ENCODE data around the gene ANO5. TPM values are rescaled to one million over a fixed set of nuclear protein-coding genes. Genes with fewer than 3 reads are reported as not detected.

Gene ANO5
- polyA plus RNA-seq (2013, experiment 1 of 2): 4.5 TPM
- polyA plus RNA-seq (2013, experiment 2 of 2): 4.6 TPM

- no peak within 1 kb of the TSS for H2BK12ac ChIP-seq (ENCODE audit: low read length)
Observed at GRCh38 chr11:22192642-22193347, at the start of gene ANO5. ANO5 (plus strand) TSS chr11:22193085; CDS start chr11:22193493, 408 bp downstream.

GRCh38 chr11:22151649-22152197 lies 41.2 kb upstream of the ANO5 start:
- DNase-seq (ENCODE audit: low spot score): no peak
- Histone ChIP-seq H3K36me3 (replicated peaks in 1 of 2; ENCODE audit: control insufficient read depth in 2 of 2, insufficient read depth in 2 of 2, low read length in 2 of 2) (no peaks in the 10 kb centered on the region), H2AK5ac (ENCODE audit: low read depth, low read length) (no peak overlapping the region), H3K79me1 (ENCODE audit: low read depth, low read length) (no peaks in the 10 kb centered on the region), H3K4me1 (ENCODE audit: control insufficient read depth in 2 of 2, insufficient read depth in 1 of 2, low read depth in 1 of 2, low read length in 2 of 2) (no peaks in the 10 kb centered on the region), H2BK12ac (ENCODE audit: low read length) (no peak overlapping the region), H3K27me3 (ENCODE audit: control insufficient read depth in 3 of 3, insufficient read depth in 3 of 3, low read depth in 1 of 3, low read length in 3 of 3) (no peaks in the 10 kb centered on the region), H2BK15ac (ENCODE audit: low read length) (no peak overlapping the region), H3K23ac (ENCODE audit: low read depth, low read length, poor library complexity) (no peak overlapping the region), H4K91ac (ENCODE audit: low read depth, low read length, poor library complexity) (no peak overlapping the region), H3K4me2 (ENCODE audit: insufficient read depth, low read length, poor library complexity, severe bottlenecking) (no peak overlapping the region), H2BK120ac (ENCODE audit: low read depth, low read length) (no peak overlapping the region), H3K4me3 (ENCODE audit: low read length in 2 of 2) (no peak overlapping the region), H3K9ac (ENCODE audit: low read depth, low read length, poor library complexity) (no peak overlapping the region), H4K8ac (ENCODE audit: low read depth, low read length) (no peak overlapping the region), H2AFZ (ENCODE audit: low read length) (no peak overlapping the region), H3K9me3 (replicated peaks in 1 of 2; ENCODE audit: control insufficient read depth in 2 of 2, insufficient read depth in 1 of 2, low read depth in 1 of 2, low read length in 2 of 2) (no peaks in the 10 kb centered on the region), H2BK5ac (ENCODE audit: low read length) (no peak overlapping the region), H3K14ac (ENCODE audit: low read length) (no peak overlapping the region), H3K18ac (ENCODE audit: low read length) (no peak overlapping the region), H3K27ac (replicated peaks; ENCODE audit: low read length) (no peak overlapping the region), H3K4ac (ENCODE audit: low read length) (no peak overlapping the region)
- WGBS, 2 donors (ENCODE audit: extremely low coverage in 2 of 2, insufficient read length in 2 of 2, insufficient replicate concordance in 1 of 2): no CpG with 5 or more reads among the region's 4 CpGs

More at GRCh38 chr11:22192642-22193347, at the start of gene ANO5:
- Histone ChIP-seq H4K8ac (ENCODE audit: low read depth, low read length) (no peak within 1 kb of the TSS), H4K91ac (ENCODE audit: low read depth, low read length, poor library complexity) (no peak within 1 kb of the TSS), H3K9ac (ENCODE audit: low read depth, low read length, poor library complexity) (peak within 1 kb of the TSS; percentile 95), H3K9me3 (replicated peaks in 1 of 2; ENCODE audit: control insufficient read depth in 2 of 2, insufficient read depth in 1 of 2, low read depth in 1 of 2, low read length in 2 of 2) (peaks cover 0 to 2% of the 10 kb centered on the region in 2 donors), H2AFZ (ENCODE audit: low read length) (peak within 1 kb of the TSS; percentile 77), H3K4me2 (ENCODE audit: insufficient read depth, low read length, poor library complexity, severe bottlenecking) (peak within 1 kb of the TSS; percentile 88), H3K18ac (ENCODE audit: low read length) (peak within 1 kb of the TSS; percentile 94), H3K27me3 (ENCODE audit: control insufficient read depth in 3 of 3, insufficient read depth in 3 of 3, low read depth in 1 of 3, low read length in 3 of 3) (peaks cover 0 to 44% (median 0%) of the 10 kb centered on the region in 3 experiments), H2BK15ac (ENCODE audit: low read length) (peak within 1 kb of the TSS; percentile 93), H3K4me3 (ENCODE audit: low read length in 2 of 2) (peak within 1 kb of the TSS; percentile 46 to 83), H3K4ac (ENCODE audit: low read length) (no peak within 1 kb of the TSS), H3K4me1 (ENCODE audit: control insufficient read depth in 2 of 2, insufficient read depth in 1 of 2, low read depth in 1 of 2, low read length in 2 of 2) (no peaks in the 10 kb centered on the region), H3K79me1 (ENCODE audit: low read depth, low read length) (no peaks in the 10 kb centered on the region), H2AK5ac (ENCODE audit: low read depth, low read length) (no peak within 1 kb of the TSS), H3K23ac (ENCODE audit: low read depth, low read length, poor library complexity) (peak within 1 kb of the TSS; percentile 34), H3K14ac (ENCODE audit: low read length) (peak within 1 kb of the TSS; percentile 44), H3K27ac (replicated peaks; ENCODE audit: low read length) (peak within 1 kb of the TSS; percentile 65), H2BK120ac (ENCODE audit: low read depth, low read length) (peak within 1 kb of the TSS; percentile 55), H2BK5ac (ENCODE audit: low read length) (peak within 1 kb of the TSS; percentile 60), H3K36me3 (replicated peaks in 1 of 2; ENCODE audit: control insufficient read depth in 2 of 2, insufficient read depth in 2 of 2, low read length in 2 of 2) (no peaks in the 10 kb centered on the region)
- DNase-seq (ENCODE audit: low spot score): peak; percentile 66
- no CpG with 5 or more reads among the region's 56 CpGs for WGBS, 2 donors (ENCODE audit: extremely low coverage in 2 of 2, insufficient read length in 2 of 2, insufficient replicate concordance in 1 of 2)

- Histone ChIP-seq H3K9me3 (replicated peaks in 1 of 2; ENCODE audit: control insufficient read depth in 2 of 2, insufficient read depth in 1 of 2, low read depth in 1 of 2, low read length in 2 of 2) (no peaks in the 10 kb centered on the region), H3K4me3 (ENCODE audit: low read length in 2 of 2) (no peak overlapping the region), H2BK15ac (ENCODE audit: low read length) (no peak overlapping the region), H3K27me3 (ENCODE audit: control insufficient read depth in 3 of 3, insufficient read depth in 3 of 3, low read depth in 1 of 3, low read length in 3 of 3) (no peaks in the 10 kb centered on the region), H3K4ac (ENCODE audit: low read length) (no peak overlapping the region), H3K14ac (ENCODE audit: low read length) (no peak overlapping the region), H3K79me1 (ENCODE audit: low read depth, low read length) (no peaks in the 10 kb centered on the region), H2BK12ac (ENCODE audit: low read length) (no peak overlapping the region), H2AFZ (ENCODE audit: low read length) (no peak overlapping the region), H3K4me2 (ENCODE audit: insufficient read depth, low read length, poor library complexity, severe bottlenecking) (no peak overlapping the region), H4K8ac (ENCODE audit: low read depth, low read length) (no peak overlapping the region), H4K91ac (ENCODE audit: low read depth, low read length, poor library complexity) (no peak overlapping the region), H3K36me3 (replicated peaks in 1 of 2; ENCODE audit: control insufficient read depth in 2 of 2, insufficient read depth in 2 of 2, low read length in 2 of 2) (no peaks in the 10 kb centered on the region), H3K4me1 (ENCODE audit: control insufficient read depth in 2 of 2, insufficient read depth in 1 of 2, low read depth in 1 of 2, low read length in 2 of 2) (no peaks in the 10 kb centered on the region), H3K27ac (replicated peaks; ENCODE audit: low read length) (no peak overlapping the region), H3K23ac (ENCODE audit: low read depth, low read length, poor library complexity) (no peak overlapping the region), H2BK120ac (ENCODE audit: low read depth, low read length) (no peak overlapping the region), H2BK5ac (ENCODE audit: low read length) (no peak overlapping the region), H3K9ac (ENCODE audit: low read depth, low read length, poor library complexity) (no peak overlapping the region), H2AK5ac (ENCODE audit: low read depth, low read length) (no peak overlapping the region), H3K18ac (ENCODE audit: low read length) (no peak overlapping the region)
- no peak for DNase-seq (ENCODE audit: low spot score)
- WGBS, 2 donors (ENCODE audit: extremely low coverage in 2 of 2, insufficient read length in 2 of 2, insufficient replicate concordance in 1 of 2): no CpG with 5 or more reads among the region's 2 CpGs
Observed at GRCh38 chr11:22157531-22157930, 35.4 kb upstream of the ANO5 start.

GRCh38 chr11:22161489-22161888 lies 31.4 kb upstream of the ANO5 start:
- H4K8ac ChIP-seq (ENCODE audit: low read depth, low read length): no peak overlapping the region
- no peak overlapping the region for H3K23ac ChIP-seq (ENCODE audit: low read depth, low read length, poor library complexity)
- H3K14ac ChIP-seq (ENCODE audit: low read length): no peak overlapping the region
- no peaks in the 10 kb centered on the region for H3K9me3 ChIP-seq (replicated peaks in 1 of 2; ENCODE audit: control insufficient read depth in 2 of 2, insufficient read depth in 1 of 2, low read depth in 1 of 2, low read length in 2 of 2)
- H2BK12ac ChIP-seq (ENCODE audit: low read length): no peak overlapping the region
- WGBS, 2 donors (ENCODE audit: extremely low coverage in 2 of 2, insufficient read length in 2 of 2, insufficient replicate concordance in 1 of 2): no CpG with 5 or more reads among the region's 1 CpG
- no peak overlapping the region for H3K27ac ChIP-seq (replicated peaks; ENCODE audit: low read length)
- H2BK120ac ChIP-seq (ENCODE audit: low read depth, low read length): no peak overlapping the region
- H2BK15ac ChIP-seq (ENCODE audit: low read length): no peak overlapping the region
- no peak for DNase-seq (ENCODE audit: low spot score)
- no peak overlapping the region for H3K4me2 ChIP-seq (ENCODE audit: insufficient read depth, low read length, poor library complexity, severe bottlenecking)
- H3K9ac ChIP-seq (ENCODE audit: low read depth, low read length, poor library complexity): no peak overlapping the region
- H3K27me3 ChIP-seq (ENCODE audit: control insufficient read depth in 3 of 3, insufficient read depth in 3 of 3, low read depth in 1 of 3, low read length in 3 of 3): no peaks in the 10 kb centered on the region
- no peak overlapping the region for H3K18ac ChIP-seq (ENCODE audit: low read length)
- no peak overlapping the region for H3K4ac ChIP-seq (ENCODE audit: low read length)
- H2AK5ac ChIP-seq (ENCODE audit: low read depth, low read length): no peak overlapping the region
- no peak overlapping the region for H2AFZ ChIP-seq (ENCODE audit: low read length)
- H3K4me1 ChIP-seq (ENCODE audit: control insufficient read depth in 2 of 2, insufficient read depth in 1 of 2, low read depth in 1 of 2, low read length in 2 of 2): no peaks in the 10 kb centered on the region
- H3K36me3 ChIP-seq (replicated peaks in 1 of 2; ENCODE audit: control insufficient read depth in 2 of 2, insufficient read depth in 2 of 2, low read length in 2 of 2): no peaks in the 10 kb centered on the region
- no peak overlapping the region for H4K91ac ChIP-seq (ENCODE audit: low read depth, low read length, poor library complexity)
- no peak overlapping the region for H3K4me3 ChIP-seq (ENCODE audit: low read length in 2 of 2)
- H3K79me1 ChIP-seq (ENCODE audit: low read depth, low read length): no peaks in the 10 kb centered on the region
- H2BK5ac ChIP-seq (ENCODE audit: low read length): no peak overlapping the region

Data from neuronal stem cell (in vitro differentiated cells).